Activated T-cell treated with anti-CD3 and anti-CD28 coated beads for 24 hours (primary cell): Measurements from ENCODE around the gene PPP1R15B.
A peak's percentile ranks its signal among the peaks of the same experiment; 100 is the strongest.

ENCODE experiments used
- DNase-seq: peaks from one replicate; pipeline ENCODE4 v3.0.0-alpha.2; 2020; ENCODE audit warnings: low read depth

Gene PPP1R15B

GRCh38 chr1:204366759-204367158 is 44.9 kb downstream of the PPP1R15B start:
- no peak for DNase-seq

DNA sequence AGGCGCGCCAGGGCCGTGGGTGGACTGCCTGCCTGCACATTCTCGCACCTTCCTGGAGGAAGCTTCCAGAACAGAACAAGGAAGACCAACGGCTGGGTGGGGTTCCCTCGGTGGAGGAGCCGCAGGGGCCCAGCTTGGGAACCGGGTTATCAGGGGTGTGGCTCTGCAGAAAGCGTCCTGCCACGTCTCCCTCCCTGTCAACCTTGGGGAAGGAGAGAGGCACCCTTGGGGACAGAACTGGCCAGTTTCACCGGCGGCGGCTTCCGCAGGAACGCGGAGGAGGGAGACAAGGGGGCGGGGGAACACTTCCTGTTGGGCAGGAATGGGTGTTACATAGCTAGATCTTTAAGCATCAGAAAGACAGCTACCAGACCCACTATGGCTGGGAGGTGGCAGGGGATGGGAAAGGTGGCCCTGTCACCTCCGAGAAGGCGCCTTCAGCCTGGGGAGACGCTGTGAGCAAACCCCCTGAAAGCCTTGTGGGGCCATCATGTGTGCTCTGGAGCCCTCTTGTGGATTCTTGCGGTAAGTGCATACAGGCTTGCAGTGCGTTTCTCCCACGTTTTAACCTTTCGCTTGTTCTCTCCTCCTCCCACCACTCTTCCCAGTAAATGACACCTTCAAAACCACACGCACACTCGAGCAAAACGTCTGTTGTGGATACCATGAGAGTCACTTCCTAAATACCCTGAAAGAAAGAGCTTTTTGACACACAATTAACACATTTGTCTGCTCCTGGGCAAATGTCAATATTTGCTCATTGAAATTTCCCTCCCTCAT is 48.1 kb downstream of the PPP1R15B start:
- peak; percentile 69 for DNase-seq

GRCh38 chr1:204362984-204363334 is 48.7 kb downstream of the PPP1R15B start:
- no peak for DNase-seq

DNA sequence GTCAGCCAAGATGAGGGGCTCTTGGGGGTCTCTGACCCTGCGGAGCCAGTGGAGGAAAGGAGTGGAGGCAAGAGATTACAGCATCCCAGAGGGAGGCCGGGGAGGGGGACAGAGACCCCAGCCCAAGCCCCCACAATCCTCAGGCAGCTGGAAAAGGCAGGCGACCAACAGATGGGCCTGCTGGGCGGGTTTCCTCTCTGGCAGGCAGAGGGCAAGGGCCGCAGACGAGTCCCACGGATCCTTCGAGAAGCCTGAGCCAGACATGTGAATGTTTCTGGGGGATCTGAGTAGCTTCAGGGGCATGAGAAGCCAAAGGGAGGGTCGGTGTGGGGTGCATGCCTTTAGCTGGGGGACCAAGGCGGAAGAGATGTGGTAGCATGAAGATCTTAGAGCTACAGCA is 49.8 kb downstream of the PPP1R15B start:
- DNase-seq = no peak

GRCh38 chr1:204361341-204361771 is 50.3 kb downstream of the PPP1R15B start:
- DNase-seq = no peak

DNA sequence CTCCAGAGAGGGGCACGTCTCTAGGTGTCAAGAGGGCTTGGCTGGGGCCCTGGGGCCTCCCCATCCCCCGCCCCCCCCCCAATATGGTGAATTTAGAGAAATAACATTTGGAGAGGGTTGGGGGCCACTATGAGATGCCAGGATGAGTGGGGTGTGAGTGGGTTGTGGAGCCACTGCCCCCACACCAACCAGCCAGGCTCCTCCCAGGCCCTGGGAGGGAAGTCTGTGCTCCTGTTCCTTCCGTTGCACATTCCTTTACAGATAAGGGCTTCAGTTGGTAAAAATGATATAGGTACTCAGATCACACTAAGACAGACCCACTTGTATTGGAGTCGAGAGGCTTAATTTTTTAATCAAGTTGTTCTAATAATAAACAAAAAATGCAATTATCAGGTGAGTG is 51.3 kb downstream of the PPP1R15B start:
- no peak for DNase-seq

- no peak for DNase-seq
Measured at GRCh38 chr1:204359474-204360255, 52.0 kb downstream of the PPP1R15B start, which contains the start of gene PLEKHA6. PLEKHA6 (minus strand) TSS chr1:204359929; CDS start chr1:204273727, 86,202 bp downstream.

DNA sequence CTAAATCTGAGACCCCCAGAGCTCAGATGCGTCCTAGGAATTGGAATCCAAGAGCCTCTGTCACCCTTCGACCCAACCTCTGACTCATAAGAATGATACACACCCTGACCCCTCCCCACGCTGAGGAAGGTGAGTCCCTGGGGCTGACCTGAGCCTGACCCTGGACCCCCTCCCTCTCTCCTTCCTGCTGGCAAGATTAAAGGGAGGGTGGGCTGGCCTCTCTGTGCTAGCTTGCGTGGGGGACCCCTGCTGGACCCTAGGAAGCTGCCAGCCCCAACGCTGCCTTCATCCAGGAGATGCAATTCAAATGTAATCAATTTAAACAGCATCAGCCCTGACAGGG is 52.5 kb downstream of the PPP1R15B start:
- DNase-seq = no peak

DNA sequence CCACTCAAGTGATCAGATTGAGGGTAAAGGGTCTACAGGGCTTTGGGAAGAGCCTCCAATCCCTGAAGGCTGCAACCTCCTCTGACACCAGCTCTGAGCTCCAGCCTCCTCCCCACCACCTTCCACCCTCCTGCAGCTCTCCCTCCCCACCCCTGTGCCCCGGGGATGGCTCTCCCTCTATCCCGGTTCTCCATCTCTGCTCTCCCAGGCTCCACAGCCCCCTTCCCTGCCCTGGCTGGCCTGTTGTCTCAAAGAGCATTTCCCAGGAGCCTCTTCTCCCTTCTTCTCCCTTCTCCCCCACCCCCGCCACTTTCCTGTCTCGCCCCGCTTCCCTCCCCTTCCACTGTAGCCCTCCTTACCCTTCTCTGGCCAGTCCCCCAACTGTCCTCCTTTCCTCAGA is 53.0 kb downstream of the PPP1R15B start:
- DNase-seq = no peak

DNA sequence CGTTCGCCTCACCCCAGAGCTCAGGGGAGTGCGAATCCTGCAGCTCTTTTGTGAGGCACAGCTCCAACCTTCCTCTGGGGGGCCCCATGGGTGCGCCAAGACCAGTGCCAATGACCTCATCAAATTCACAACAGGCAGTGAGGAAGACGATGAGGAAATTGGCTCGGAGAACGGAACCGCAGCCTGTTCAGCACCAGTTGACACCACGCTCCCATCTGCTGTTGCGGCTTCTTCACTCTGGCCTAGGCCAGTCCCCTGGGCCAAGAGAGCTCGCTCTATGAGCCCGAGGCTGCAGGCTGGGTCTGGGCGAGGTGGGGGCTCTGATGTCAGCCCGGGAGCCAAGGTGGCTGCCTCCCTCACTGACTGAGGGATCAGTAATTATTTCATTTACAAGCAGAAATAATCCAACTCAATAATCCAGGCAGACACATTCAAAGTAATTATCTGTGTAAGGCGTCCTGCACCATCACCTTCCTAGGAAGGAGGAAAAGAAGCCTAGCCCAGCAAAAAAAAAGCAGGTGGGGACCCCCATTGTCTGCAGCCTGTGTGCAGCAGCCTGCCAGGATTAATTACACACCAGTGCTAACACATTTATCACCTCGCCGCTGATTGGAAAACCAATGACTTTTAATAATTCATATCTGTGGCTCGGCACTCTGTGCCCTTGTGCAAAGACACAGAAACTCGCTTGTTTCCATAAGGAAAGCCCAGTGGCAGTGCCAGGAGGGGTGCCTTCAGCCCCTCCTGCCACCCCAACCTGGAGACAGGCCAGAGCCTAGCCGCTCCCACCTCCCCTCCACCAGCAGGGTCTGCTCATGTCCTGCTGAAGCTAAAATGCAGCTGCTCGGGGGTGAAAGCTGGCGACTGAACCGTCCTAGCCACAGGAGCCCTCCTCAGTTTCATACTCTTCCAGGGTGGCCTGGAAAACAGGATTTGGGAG is 53.8 kb downstream of the PPP1R15B start:
- DNase-seq = no peak

DNA sequence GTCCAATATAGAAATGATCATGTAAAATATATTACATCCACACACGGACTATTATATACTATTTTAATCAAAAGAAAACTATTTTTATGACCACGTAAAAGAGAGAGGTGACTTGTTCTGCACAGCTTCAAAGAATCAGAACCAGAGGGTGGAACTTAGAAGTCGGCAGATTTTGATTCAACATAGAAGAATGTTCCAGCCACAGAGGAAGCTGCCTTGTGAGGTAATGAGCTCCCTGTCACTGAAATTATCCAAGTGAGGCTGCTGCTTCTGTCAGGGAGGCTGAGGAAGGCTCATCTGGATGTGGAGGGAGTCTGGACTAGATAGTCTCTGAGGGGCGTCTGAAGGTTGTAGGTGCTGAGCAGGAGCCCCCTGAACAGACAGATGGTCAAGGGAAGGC is 54.6 kb downstream of the PPP1R15B start:
- DNase-seq = no peak

DNA sequence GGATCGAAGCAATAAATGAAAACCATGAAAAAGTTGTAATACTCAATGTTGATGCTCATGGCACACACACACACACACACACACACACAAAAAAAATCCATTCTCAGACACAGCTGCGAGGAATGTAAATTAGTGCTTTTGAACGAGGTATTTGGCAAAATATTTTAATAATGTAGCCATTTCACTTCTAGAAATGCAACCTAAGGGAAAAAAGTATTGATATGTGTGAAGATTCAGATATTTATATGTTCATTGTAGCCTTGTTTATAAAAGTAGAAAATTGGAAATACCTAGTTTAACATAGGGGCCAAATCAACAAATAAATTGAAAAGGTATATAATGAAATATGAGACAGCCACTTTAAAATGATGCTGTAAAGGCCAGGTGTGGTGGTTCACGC is 55.7 kb downstream of the PPP1R15B start:
- DNase-seq = no peak

DNA sequence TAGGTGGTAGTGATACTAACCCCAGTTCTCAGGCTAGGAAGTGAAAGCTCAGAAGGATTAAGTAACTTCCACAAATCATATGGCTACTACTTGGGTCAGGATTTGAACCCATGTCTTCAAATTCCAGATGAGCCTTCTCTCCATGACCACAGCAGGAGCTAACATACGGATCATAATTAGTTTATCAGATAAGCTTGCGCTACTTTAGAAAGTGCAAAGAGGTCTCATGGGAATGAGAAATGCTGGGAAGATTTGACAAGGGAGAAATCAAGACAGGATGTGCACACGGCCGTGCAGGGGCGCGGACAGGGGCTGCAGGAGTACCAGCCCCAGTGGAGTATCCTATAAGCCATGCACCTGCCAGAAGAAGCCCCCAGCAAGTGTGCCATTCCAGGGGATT is 57.0 kb downstream of the PPP1R15B start:
- DNase-seq = no peak
